ENCODE results near the gene TCHH.

DNA sequence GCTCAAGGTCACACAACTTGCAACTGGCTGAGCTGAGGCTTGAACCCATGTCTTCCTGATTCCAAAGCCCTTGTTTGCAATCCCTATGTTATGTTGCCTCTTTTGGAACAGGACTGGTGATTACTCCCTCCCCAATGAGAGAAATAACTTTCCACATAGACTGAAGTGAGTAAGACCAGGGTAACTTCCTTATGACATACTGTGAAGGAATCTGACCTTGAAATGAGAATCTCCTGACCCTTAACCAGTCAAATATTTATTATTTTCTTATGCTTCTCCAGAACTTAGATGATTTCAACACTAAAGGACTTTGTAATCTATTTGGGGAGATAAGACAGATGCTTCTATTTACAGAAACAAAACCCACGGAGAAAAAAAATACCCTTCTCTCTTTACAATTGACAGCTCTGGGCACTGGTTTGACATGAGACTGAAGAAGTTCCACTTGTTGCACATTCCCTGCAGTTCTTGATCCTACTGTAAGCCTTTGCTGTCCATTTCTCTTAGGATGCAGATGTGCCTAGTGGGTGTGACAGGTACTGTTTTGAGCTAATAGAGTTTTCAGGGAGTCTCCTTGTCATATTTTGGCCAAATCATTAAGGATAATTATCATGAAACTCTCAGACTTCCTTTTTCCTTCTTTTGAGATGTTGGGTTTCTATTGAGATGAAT lies 47.7 kb upstream of the TCHH start:
- no peak for TF ChIP-seq CTCF (IDR thresholded peaks at IDR 0.05; ENCODE audit: insufficient read depth, low read length, poor library complexity, severe bottlenecking)
- TF ChIP-seq EZH2phosphoT487 (conservative IDR thresholded peaks at IDR 0.05; ENCODE audit: low read length) = no peak
